ENCODE results near the gene AOX1.
"Not testable (repeated sequence)": the region's sequence is repeated elsewhere in the genome, so short reads cannot be mapped to it uniquely, and the experiment has no call there.

The AOX1 gene

DNA sequence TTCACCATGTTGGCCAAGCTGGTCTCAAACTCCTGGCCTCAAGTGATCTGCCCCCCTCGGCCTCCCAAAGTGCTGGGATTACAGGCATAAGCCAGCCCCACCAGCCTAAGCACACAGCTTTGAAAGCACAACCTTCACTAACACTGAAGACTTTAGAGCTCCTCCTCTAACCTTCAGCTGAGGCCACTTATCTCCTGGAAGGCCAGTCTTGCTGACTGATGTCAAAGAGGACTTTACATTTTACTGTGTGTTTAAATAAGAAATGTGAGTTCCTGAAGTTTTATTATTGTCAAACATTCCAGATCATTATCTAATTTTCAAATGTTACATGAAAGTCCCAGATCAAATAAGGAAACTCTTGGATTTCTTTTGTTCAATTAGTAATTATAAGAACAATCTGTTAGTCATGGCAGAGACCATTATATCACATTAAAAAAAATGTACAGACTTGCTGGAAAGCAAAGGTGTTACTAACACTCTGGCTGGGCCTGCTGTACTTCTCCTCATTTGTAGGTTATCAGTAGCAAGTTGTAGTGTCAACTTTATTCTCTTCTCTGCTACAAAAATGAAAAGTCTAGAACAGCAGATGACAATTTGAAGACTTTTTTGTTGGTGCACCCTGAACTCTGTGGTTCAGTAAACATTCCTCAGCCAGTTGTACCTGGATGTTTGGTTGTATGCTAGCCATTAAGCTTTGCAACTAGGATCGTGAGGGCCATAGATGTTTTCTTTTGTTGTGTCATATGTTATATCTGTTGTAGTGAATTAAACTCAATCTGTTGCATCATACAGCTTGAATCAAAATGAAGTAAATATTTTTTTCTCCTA, 80.0 kb downstream of the AOX1 start:
- no peak for FAIRE-seq
- DNase-seq (ENCODE audit: low spot score), result no peak

DNA sequence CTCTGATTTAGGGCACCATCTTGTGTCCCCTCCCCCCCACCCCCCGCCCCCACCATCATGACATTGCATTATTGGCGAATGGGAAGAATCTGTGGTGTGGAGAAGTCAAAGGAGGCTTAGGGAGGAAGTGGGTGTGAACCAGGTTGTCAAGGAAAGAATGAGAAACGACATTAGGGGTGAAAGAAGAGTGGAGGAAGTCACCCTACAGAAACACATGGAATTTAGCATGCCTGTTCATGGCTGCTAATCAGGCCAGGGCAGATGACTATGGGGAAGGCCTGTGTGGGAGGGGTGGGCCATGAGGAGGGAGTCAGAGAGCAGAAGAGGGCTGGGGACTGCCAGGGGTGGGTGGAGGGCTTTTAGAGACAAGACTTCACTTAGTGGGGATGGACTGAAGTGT, 81.6 kb downstream of the AOX1 start:
- no peak for FAIRE-seq
- DNase-seq (ENCODE audit: low spot score), result no peak

DNA sequence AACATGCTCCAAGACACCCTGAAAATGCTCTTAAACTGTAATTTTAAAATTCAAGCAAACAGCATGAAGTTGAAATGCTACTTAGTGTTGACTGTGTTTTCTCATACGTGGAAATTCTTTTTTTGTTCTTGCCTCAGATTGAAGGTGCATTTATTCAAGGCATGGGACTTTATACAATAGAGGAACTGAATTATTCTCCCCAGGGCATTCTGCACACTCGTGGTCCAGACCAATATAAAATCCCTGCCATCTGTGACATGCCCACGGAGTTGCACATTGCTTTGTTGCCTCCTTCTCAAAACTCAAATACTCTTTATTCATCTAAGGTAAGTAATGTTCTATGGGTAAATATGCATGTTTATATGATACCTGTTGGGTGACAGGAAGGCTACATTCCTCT, 82.7 kb downstream of the AOX1 start:
- FAIRE-seq, result no peak
- DNase-seq (ENCODE audit: low spot score), result no peak

DNA sequence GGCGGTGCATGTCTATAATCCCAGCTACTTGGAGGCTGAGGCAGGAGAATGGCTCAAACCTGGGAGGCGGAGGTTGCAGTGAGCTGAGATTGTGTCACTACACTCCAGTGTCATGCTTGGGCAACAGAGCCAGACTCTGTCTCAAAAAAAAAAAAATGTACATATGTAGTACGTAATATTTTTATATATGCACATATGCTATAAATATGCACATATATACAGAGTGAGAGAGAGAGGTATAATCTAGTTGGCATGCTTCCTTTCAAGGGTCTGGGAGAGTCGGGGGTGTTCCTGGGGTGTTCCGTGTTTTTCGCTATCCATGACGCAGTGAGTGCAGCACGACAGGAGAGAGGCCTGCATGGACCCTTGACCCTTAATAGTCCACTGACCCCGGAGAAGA, 83.5 kb downstream of the AOX1 start:
- DNase-seq (ENCODE audit: low spot score) (no peak), FAIRE-seq (no peak)

DNA sequence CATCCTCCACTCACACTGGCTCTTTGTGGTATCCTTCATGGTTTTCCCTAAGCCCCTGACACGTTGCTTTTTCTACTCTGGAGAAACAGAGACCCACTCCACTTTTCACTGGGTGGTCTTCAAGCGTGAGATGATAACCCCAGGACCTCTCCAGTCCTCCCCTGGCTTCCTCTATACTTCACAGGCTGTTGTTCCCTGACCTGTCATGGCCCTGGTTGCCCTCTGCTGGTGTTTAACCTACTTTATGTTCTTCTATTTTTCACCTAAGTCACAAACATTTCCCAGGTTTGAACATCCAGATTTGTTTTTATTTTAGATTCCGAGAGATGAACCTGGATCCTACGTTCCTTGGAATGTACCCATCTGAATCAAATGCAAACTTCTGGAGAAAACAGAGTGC, 84.5 kb downstream of the AOX1 start:
- FAIRE-seq (no peak), DNase-seq (ENCODE audit: low spot score) (no peak)

DNA sequence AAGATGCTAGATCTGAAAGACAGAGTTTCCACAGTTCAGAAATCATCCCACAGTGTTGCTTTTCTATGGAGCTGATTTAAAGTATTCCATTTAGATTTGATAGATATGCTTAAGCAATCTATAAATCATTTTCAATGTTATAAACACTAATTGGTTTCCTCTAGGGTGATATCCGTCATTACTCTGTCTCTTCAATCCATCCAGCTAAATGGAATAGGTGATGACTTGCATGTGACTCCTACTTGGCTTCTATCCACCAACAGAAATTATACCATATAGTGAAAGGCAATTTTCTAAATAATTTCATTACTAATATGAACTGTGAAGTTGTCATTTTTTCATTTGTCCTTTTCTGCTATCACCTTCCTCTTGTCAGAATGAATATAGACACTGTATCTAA, 84.9 kb downstream of the AOX1 start:
- DNase-seq (ENCODE audit: low spot score) (no peak), FAIRE-seq (no peak)

DNA sequence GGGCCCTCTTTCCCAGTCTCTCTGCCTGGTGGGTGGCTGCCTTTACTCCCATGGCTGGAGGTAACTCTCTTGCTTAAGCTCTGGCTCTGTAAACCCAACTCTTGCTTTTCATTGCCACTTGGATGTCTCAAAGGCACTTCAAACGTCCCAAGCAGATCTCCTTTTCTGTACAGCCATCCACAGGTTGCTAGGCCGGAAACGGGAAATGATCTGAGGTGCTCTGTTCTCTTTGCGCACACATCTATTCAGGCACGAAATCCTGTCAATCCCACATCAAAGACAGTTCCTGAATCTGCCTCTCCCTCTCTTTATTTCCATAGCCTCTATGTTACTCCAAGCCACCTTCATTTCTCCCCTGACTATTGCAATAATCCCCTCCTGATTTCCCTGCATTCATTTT, 87.4 kb downstream of the AOX1 start:
- DNase-seq (ENCODE audit: low spot score) (no peak), FAIRE-seq (no peak)

DNA sequence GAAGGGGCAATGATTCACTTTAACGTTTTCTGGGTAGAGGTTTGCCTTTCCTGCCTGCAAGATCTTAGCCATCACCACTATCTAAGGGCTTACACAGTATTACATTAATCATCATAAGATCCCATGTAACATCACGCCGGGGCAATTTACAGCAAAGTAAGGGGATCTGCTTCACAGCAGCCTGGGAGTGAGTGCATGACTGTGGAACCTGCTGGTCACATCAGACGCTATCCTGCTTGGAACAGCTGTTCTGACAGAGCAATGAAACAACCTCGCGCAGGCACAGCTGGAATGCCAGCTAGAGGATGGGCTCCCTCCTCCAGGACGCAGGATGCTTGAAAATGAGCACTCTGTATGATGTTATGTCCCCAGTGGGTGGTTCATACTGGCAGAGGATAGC, 89.0 kb downstream of the AOX1 start:
- DNase-seq (ENCODE audit: low spot score) (no peak), FAIRE-seq (no peak)

DNA sequence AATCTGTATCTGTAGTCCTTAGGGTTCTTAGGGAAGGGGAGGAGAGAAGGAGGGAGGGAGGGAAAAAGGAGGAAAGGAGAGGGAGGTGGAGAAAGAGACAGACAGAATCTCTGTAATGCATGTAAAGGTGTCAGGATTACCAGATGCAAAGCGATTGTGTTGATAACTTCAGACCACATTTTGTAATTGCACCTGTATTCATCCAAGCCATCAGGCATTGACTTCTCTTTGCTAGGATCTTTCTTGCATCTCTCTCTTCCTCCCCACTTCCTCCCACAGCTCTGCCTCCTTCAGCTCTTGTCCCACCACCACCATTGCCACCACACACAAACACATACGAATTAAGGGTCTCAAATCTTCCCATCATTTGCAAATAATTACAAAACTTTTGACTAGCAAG, 91.4 kb downstream of the AOX1 start:
- no peak for DNase-seq (ENCODE audit: low spot score)
- FAIRE-seq, result no peak

DNA sequence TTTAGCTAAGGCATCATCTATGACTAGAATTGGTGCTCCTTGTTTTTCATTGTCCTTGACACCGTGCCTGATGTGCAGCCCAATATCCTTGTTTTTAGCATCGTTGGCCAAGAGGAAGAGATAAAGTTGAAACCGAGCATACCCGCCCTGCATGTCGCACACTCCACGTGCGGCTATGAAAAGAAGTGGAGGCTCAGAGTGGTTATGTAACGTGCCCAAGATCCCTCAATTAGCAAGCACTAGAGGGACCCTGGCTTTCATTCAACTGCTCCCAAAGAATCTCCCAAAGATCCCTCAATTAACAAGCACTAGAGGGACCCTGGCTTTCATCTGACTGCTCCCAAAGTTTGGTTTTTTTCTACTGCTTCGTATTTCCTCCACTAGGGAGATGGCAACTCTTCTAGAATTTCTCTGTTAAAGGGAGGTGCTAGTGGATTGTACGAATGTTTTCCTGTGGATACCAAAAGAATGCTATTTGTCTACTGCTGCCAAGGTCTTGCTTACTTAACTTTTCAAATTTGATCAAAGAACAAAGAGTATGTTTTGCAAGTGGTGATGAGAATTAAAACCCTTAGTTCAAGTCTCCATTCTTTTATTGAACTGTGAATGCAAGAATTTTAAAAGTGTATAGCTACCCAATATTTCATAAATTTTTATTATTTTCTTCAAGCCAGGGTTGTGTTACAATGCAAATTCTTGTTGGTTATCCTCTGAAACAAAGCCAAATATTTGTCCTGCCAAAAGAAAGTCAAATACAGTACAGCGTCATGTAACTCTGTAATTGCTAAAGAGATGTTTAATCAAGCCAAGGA, 92.1 kb downstream of the AOX1 start:
- DNase-seq (ENCODE audit: low spot score) (no peak), FAIRE-seq (no peak)

DNA sequence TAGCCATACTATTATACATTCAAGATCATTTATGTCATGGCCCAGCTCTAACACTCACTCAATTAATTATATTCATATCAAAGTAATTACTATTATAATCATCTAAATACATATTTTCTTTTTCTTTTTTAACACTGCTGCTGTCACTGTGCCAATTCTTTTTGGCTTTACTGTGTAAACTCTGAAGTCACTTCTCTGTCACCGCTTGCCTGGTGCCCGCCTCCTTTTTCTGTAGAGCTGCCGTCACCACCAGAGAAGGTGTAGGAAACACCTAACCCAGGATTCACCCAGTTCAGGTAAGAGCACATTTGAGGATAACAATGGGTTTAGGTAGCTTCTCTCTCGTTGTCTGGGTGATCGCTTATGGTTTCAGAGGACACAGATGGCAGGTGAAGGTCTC, 93.3 kb downstream of the AOX1 start:
- no peak for DNase-seq (ENCODE audit: low spot score)

DNA sequence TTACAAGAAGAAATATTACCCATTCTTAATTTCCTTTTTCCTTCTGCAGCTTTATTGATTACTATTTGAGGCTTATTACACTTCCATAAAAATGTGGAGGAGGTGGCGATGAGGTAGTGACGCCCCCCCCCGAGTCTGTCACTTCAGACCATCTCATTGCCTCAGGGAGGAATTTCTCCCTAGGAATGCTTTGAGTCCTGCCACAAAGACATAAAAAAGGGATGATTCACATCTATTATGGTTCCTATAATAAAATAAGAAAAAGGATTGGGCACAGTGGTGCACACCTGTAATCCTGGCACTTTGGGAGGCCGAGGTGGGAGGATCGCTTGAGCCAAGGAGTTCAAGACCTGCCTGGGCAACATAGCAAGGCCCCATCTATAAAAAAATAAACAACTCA, 93.7 kb downstream of the AOX1 start:
- no peak for FAIRE-seq

More for the DNA sequence above, 93.3 kb downstream of the AOX1 start:
- no peak for FAIRE-seq

DNA sequence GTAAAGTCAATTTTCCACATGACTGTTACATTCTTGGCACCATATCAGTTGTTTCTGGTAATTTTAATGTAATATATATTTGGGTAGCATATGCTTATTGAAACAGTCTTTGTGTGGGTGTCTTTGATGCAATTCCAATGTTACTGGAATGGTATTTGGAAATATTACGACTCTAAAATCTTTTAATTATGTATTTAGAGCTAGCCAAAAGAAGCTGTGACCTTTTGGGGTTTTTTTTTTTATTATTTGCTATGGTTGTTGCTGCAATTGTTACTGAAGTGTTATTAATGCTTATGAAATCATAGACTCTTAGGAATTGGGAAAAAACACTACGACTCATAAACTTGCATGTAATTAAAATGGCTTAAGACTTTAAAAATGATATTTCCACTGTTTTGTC, 95.9 kb downstream of the AOX1 start:
- no peak for DNase-seq (ENCODE audit: low spot score)
- FAIRE-seq, result no peak

More for the DNA sequence above, 93.7 kb downstream of the AOX1 start:
- DNase-seq (ENCODE audit: low spot score), result no peak

DNA sequence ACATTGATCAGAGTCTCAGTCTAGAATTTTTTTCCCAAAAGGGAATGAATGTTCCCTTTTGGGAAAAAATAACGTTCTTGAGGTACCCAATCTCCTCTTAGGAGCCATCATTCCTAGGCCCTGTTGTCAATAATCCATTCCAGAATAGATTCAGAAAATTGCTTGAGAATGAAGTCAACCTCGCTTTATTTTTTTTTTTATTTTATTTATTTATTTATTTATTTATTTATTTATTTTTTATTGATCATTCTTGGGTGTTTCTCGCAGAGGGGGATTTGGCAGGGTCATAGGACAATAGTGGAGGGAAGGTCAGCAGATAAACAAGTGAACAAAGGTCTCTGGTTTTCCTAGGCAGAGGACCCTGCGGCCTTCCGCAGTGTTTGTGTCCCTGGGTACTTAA, 96.6 kb downstream of the AOX1 start:
- not testable (repeated sequence) for FAIRE-seq; DNase-seq (ENCODE audit: low spot score)

DNA sequence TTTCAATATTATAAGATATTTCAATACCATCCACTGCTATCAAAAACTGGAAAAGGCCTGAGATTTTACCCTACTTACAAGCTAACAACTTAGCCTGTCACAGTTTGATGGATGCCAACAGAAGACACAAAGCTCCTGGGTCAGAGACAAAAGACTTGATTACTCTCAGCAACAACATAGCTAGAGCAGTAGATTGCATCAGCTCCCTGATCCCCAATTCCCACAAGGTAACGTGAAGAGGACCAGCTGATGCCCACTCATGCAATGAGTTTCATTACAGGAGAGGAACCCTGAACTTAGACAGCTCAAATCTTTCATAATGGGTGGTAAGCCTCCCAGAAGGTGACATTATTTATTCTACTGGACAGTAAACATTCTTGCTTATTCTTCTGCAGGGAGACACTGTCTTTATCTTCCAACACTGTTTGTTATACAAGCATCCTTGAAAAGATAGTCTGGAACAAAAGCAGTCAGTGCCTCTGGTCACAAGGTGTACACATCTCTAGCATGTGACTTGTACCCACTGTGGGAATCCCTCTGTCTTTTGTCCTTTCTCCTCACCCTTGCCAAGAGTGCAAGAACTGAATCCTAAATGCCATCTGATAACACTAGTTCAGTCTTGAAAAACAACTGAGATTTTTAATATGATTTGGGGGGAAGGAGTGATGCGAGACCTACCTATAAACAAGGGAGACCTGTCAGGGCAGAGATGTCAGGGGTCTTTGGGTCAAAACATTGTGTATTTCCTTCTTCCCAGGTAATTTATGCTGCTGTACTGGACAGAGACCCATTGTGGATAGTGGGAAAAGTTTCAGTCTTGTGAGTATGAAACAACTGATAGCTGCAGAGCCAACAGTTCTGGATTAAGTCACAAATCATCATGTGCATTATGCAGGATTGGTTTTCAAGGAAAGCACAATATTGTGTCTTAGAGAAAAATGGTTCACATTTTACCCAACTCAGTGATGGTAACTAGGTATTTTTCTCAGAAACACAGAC, 102.4 kb downstream of the AOX1 start:
- no peak for FAIRE-seq
- no peak for DNase-seq (ENCODE audit: low spot score)

DNA sequence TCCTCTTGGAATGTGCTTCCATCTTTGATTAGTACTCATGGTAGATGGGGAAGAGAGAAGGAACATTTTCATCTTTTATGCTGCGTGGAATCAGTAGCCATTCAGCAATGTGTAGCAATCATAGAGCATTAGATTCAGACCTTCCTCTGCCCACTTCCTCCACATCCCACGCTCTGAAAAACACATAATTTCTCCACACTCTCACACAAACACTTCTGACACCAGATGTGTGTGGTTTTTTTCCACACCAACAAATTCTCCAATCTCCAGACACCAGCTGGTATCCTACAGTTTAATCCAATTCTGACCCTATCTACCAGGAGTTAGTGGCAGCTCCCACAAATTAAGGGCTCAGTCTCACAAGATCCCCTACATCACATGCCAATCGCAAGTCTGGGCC, 103.3 kb downstream of the AOX1 start:
- no peak for FAIRE-seq
- no peak for DNase-seq (ENCODE audit: low spot score)

DNA sequence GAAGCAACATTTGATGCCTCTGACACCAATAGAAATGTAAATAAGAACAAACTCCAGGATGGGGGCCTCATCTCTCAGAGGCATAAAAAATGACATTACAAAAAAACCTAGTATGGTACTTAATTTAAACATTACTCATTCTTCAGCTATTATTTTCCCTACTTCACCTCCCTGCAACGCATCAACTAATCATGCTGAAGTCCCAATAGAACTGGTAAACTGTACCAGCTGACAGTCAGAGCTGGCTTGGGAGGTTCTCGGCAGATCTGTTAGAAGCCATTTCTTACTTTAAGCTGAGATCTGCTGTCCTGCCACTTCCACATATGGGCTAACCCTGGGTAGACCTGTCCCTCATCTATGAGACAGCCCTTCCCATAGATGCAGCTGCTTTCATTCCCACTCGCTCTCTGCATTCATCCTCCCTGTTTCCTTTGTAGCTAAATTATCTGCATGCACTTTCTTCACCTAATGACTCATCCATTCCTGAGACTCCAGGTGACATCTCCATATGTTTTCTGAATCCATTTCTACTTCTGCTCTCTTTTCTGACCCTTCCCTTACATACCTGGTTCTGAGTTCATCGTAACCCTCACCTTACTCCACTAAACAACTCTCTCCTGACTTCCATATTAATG, 108.1 kb downstream of the AOX1 start:
- no peak for FAIRE-seq

DNA sequence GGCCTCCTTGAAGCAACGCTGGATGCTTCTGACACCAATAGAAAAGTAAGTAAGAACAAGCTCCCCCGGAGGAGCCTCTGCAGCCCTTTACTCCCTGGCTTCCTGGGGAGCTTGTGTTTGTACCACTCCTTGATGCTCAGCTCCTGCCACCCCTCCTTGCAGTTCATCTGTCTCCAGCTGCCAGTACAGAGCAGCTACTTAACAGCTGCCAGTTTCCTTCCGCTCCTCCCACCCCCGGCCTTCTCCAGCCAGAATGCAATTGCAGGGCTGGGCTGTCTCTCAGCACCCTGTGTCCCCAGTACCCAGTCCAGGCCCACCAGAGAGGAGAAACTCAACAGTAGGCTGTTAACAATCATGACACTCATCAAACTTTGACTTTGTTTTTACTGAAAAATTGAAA, 109.4 kb downstream of the AOX1 start:
- no peak for DNase-seq (ENCODE audit: low spot score)
- no peak for FAIRE-seq

More for the DNA sequence above, 108.1 kb downstream of the AOX1 start:
- DNase-seq (ENCODE audit: low spot score), result no peak

DNA sequence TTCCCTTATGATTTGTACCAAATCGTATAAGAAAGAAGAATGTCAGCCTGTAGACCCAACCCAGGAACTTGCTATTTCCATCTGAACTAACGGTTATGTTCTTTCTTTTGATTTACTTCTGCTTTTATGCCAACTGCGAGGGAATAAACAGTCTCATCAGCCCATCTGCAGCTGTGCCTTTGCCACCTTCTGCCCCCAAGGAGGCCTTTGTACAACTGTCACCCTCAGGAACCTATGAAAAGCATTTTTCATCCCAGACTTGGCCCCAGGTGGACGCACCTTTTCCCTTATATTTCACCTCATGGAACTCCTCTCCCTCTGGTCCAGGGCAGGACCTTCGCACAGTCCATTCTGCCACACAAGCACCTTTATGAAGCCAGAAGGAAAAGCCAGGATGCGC, 109.8 kb downstream of the AOX1 start:
- FAIRE-seq (no peak), DNase-seq (ENCODE audit: low spot score) (no peak)

DNA sequence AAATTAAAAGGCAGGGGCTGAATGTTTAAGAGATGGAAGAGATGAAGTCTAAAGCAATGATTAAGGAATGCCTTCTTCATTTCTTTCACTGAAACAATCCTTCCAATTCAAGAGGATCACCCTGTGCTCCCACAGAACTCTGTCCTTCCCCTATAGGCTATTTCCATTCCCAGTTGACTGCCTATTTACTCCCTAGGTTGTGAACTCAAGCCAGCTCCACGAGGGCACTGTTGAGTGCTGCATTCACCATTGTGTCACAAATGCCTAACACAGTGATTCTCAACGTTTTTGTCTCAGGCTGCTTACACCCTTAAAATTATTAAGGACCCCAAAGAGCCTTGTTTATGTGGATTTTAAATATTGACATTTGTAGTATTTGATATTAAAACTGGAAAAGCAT, 112.4 kb downstream of the AOX1 start:
- FAIRE-seq (no peak), DNase-seq (ENCODE audit: low spot score) (no peak)

DNA sequence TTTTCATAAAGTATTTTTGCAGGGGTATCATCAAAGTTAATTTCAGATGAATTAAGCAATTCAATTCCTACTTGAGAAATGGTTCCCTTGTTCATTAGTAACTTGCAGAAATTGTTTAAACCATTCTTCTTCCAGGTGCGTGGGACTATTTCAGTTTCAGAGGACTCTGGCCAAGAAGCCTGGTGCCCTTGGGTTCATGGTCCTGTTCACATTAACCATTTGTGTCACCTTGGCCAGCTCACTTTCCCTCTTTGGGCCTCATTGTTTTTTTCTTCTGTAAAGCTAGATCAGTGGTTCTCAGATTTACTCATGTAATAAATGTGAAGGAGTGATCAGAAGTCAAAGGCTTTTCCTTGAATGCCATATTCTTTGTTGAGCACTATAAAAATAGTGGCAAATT, 113.5 kb downstream of the AOX1 start:
- FAIRE-seq (no peak), DNase-seq (ENCODE audit: low spot score) (no peak)
